OCI-M2 (cell line): Measurements from ENCODE around the gene CNKSR3.

ENCODE experiments used
- DNase-seq: peaks from one replicate; lab custom pipeline; 2025; ENCODE audit not compliant: unreplicated experiment; lab: John Stamatoyannopoulos, UW

The CNKSR3 gene

DNA sequence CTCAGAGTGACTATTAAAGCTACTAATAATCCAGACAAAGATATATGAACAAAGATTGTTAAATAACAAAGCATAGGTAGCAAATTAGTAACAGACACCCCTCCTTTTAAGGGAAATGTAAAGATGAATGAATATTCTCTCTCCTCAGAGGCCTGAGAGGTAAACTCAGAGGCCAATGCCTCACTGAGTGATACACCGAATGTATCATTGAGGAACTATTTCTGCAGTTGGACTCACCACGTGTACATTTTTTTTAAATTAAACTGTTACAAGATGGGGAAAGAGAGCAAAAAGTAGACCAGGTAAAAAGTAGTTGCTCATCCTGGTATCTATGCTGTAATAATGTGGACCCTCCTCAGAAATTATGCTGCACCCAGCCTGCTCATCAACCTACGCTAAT lies 81.6 kb downstream of the CNKSR3 start:
- no peak for DNase-seq

DNA sequence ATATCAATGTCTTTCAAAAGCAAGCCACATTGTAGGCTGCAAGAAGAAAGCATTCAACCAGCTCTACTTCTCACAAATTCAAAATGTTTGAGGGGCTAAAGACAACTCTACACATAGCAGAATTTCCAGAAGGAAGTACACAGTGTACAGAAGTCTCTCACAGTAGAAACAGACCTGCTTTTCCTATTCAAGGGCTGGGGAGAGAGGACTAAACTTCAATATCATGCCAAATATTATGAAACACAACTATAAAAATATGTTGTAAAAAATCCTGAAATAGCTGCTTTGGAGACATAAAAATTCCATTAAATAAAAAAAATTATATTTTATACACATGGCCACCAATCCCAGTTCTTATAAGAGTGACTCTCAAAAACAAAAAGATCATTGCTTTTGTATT lies 83.0 kb downstream of the CNKSR3 start:
- DNase-seq: no peak

DNA sequence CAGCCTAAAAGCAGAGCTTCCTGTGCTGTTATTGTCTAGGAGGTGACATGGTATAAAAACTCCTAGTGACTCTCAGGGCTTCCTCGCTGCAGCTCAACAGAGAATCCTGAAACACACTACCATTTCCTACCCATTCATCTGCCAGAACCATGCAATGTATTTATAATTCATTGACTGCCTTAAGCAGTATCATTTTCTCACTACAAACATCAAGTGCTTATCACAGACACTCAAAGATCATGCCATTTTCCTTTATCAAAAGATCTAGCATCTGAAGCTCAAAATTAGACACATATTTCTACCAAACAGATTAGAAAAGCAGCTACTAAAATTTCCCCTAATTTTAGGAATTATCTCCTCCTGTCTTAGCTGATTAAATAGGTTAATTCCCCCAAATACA lies 83.5 kb downstream of the CNKSR3 start:
- no peak for DNase-seq

DNA sequence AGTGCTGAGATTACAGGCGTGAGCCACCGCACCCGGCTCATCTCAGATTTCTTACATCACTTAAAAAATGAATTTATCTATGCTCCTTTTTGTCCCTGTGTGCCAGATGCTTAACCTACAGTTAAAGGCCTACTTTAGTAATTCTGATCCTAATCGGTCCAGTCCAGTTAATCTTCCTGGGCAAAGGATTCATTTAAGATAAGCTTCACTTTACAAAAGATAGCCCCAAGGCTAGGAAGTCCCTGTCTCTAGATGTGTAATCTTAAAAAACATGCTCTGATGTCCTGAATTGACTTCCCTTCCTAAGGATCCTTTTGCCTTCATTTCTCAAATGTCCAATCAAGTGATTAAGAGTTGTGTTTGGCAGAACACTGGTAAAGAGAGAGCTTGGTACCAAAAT lies 85.5 kb downstream of the CNKSR3 start:
- DNase-seq: no peak

DNA sequence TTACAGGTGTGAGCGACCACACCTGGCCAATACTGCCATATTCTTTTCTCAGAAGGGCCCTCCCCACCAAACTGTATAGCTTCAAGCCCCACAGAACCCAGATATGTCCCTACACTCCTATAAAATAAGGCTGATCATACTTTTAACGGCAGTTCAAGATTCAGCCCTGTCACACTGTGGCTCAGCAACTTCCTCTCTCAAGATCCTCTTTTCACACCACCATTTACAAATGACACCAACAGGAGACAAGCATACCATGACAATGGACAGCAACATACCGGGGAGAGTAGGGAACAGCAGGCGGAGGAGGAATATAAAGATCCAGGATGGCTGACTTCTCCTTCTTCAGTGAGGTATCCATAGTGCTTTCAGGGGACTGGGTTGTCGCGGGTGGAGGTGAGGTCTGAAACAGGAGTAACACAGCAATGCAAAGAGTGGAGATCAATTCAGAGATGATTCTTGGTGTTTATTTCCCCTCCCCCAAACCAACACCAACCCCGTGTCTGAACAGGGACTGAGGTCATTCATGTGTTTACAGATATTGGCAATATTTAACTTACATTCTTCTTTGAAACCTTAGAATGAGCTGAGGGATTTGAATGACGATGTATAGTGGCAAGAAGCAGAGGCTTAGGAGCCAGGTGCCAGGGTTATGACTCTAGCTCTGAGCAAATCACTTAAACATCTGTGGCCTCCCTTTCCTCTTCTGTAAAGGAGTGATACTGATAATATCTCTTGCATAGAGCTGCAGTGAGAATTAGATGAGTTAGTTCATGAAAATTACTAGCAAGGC lies 96.3 kb downstream of the CNKSR3 start:
- no peak for DNase-seq

DNA sequence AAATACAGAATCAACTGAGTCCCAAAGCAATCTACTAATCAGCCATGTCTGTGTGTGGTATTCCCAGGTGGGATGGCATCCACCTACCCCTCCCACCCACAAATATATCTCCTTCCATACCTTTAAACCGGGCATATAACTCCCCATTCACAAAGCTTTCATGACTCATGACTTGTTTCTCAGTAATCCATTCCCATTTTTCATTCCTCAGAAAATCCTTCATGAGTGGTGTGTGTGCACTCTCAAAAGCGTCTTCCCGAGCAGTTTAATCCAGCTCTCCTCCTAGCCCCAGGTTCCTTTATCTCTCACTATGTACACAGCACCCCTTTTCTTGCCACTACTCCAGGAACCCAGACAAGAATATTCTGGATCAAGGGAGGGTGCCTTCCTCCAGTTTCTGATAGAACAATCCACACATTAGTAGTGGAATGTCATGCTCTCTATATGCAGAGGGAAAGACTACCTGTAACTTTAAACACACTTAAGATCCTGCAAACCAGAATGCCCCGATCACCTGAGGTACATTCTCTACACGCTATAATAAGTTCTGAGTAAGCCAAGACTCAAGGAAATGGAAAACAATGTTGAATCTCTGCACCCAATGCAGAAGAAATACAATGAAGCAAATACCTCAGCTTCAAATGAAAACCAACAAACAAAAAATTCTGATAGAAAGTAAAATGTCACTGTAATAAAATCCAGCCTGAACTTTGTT lies 98.2 kb downstream of the CNKSR3 start:
- no peak for DNase-seq

DNA sequence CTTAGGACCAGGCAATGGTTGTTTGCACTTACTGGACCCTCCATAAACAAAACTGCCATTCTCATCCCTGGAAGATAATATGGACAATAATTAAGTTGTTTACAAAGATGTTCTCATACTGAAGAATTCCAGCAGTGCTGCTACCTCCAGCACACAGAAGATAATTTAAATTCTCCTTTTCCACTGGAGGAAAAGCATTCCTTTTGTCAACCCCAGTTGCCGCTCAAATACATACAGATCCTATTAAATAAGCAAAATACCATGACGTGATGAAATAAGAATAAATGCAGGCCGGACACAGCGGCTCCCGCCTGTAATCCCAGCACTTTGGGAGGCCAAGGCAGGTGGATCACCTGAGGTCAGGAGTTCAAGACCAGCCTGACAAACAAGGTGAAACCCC lies 99.4 kb downstream of the CNKSR3 start:
- no peak for DNase-seq

DNA sequence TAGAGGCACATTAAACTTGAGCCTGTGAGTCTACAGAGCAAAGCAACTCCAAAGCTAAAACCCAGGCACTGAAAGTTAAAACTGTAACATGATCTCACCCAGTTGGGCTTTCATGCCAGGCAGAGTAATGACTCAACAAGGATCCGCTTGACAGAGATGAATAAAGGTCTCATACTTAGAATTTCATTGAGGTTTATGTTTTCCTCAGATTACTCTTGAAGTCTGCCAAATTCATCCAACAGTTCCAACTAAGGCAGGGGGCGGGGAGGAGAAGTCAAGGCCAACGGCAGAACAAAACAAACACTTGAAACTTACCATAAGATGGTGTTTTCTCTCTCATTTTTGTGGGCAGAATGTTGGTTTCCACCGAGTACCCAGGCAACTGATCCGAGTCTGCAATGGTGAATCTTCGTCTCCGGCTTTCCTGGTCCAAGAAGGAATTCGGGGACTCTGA lies 99.8 kb downstream of the CNKSR3 start:
- no peak for DNase-seq

DNA sequence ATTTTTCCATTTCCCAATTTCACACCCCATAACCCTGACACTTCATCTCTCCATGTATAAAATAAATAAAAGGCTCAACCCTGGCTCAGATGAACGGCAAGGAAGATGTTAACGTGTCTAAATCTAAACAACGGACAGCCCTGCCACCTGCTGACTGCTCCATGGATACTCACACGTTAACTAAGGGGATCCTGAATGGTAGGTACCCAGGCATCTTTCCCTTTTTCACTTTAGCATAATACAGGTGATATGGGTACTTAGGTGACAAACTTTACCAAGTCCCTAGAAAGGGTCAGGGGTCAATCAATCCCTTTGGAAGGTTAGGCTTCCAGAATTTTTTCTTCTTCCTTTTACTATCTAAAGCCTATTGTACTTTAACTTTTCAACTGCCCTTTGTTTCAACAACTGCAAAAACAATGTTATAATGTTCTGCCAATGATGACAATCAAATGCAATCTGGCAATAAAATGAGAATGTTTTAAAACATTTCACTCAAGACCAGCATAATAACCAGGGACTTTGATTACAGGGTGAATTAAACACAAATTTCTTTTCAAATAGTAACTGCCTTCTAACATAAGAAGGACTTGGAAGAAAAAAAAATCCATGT lies 101.5 kb downstream of the CNKSR3 start:
- no peak for DNase-seq

DNA sequence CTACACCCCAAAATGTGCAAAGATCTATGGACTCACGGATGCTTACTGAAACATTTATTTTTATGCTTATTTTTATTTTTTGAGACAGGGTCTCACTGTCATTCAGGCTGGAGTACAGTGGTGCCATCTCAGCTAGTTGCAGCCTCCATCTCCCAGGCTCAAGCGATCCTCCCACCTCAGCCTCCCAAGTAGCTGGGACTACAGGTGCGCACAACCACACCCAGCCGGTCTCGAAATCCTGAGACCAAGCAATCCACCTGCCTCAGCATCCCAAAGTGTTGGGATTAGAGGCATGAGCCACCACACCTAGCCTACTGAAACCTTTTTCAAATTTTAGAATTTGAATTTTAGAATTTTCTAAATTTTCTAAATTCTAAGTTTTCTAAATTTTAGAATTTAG lies 103.0 kb downstream of the CNKSR3 start:
- no peak for DNase-seq

DNA sequence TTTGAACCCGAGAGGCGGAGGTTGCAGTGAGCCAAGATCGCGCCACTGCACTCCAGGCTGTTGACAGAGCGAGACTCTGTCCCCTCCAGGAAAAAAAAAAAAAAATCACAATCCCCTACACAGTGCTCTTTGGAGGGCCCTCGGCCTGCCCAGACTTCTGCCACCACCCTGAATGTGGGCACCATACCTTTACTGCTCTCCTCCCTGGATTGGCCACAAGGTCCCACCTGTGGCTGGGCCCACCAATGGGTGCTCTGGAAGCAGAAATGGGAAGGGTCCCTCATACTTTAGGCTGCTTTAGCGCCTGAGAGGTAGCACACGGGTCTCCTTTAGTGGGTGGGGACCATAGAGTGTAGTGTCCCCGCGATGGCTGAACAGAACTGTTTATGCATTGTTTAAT lies 103.6 kb downstream of the CNKSR3 start:
- DNase-seq: no peak

DNA sequence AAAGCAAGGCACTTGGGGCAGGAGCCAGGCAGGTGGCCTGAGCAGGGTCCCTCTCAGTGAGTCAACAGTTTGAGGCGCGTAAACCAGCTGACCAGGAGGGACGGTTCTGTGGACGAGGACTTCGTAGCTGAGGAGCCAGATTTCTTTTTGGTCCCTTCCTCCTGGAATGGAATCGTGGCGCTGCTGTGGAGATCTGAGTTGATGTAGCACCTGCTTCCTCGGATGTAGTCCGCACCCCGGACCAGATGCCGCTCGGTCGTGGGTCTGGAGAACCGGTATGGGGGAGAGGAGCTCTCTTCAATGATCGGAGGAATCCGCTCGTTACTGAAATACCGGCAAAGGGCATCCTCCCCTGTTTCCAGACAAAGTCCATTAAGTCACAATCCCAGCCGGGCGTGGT lies 104.2 kb downstream of the CNKSR3 start:
- DNase-seq: no peak

DNA sequence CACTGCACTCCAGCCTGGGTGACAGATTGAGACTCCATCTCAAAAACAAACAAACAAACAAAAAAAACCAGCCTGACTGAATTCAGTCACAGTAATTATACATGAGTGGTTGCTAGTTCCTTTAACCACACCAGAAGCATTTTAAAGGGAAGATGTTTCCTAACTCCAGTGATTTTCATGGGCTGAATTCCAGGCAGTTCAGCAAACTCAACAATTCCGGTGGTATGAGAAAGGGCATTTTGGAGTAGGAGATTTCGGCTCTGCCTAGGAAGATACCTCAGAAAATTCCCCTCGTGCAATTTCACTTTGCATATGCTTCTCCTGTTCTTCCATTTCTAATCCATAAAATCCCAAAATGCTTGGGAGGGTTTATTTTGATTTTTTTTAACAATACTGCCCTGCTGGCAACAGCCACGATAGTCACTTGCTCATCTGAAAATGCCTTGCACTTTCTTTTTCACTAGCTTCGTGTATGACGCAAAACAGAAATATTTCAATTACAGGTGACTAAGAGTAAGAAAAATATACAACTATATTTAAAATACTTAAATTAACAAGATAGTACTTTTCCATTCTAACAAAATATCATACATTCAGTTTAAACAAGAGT lies 105.6 kb downstream of the CNKSR3 start:
- no peak for DNase-seq

DNA sequence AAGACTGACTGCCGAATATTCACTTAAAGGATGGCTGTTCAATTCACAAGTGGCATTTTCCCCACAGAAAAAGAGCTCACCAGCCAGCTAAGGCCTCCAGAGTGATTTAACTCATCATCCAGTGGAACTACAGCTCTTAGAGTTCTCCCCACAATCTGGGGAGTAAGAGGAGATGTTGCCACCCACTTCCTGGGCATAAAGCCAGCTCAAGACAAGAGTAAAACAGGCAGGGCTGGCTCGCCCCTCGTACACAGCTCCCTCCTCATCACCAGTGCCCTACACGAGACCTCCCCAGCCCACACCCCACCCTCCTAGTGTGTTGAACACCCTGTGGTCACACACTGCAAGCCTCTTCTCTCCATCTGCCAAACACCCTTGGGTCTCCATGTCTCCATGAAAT lies 106.7 kb downstream of the CNKSR3 start:
- no peak for DNase-seq

DNA sequence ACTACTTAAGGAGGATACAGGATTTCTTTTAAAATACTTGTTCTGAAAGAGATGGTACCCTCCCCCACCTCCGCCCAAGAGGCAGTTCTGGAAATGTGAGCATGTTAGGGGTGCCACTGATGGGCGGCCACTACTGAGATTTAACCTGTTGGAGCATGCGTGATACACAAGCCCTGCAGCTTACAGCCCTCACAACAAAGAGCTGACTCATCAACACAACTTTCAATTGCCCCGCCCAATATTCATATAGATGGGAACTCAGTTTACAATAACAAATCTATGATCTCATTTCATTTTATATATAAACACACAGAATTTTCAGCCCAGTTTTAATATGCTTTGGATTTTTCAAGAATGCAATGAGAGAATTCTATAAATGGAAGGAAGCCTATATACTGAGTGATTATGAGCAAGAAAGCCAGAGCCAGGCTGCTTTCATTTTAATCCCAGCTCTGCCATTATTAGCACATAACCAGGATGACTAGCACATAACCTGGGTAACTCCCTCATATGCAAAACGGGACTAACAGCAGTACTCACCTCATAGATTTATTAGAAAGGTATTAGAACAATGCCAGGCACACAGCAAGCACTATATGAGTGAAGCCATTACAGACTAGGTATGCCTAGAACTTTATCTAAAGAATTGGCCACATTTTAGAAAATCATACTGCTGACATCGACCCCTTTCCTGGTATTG lies 108.3 kb downstream of the CNKSR3 start:
- DNase-seq: no peak

DNA sequence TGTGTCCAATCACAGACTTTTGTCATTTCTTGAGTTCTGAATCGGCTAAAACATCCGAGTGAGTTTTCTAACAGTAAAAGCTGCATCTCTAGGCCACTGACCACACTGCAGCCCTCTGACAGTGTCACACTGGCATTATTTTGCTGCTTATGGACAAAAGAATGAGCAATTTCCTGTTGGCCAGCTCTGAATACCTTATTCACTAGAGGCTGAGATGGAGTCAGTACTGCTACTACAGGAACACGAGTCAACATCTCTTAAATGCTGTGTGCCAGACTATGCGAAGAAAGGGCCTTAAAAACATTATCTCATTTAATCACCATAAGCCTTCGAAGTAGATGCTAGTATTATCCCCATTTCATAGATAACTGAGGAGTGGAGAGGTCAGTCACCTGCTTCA lies 111.4 kb downstream of the CNKSR3 start:
- DNase-seq: no peak

DNA sequence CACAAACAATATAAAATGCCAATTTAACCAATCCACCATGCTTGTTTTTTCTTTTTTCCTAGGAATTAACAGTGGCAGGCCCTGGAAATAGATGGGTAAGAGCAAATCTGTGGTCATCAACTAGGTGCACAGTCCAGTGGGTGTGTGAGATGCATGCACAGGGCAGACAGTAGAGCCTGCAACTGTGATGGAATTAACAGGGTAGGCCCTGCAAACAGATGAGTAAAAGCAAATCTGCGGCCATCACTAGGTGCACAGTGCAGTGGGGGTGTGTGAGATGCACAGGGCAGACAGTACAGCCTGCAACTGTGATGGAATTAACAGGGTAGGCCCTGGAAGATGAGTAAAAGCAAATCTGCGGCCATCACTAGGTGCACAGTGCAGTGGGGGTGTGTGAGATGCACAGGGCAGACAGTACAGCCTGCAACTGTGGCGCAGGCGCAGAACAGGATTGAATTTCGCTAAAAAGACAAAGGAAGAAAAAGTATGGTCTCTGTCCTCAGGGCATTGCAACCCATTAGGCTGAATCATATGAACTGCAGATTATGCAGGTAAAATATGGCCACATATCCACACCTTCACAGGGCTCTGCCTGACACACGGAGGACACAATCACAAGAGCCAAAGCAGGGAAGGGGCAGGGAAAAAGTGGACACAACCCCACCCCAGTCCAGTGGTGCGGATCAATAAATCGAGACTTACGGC lies 112.8 kb downstream of the CNKSR3 start:
- DNase-seq: no peak

DNA sequence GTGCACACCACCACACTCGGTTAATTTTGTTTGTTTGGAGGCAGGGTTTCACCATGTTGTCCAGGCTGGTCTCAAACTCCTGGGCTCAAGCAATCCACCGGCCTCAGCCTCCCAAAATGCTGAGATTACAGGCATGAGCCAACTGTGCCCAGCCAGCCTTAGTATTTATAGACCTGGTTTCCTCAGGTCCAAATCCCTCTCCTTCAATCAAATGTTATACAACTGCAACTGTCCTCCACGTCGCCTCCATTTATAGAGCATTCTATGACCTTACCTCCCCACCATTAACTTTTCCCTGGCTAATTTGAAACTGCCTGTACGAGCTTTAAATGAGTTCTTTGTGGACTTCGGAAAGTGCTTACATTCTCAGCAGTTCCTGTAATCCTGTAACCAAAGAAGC lies 114.6 kb downstream of the CNKSR3 start:
- DNase-seq: no peak

DNA sequence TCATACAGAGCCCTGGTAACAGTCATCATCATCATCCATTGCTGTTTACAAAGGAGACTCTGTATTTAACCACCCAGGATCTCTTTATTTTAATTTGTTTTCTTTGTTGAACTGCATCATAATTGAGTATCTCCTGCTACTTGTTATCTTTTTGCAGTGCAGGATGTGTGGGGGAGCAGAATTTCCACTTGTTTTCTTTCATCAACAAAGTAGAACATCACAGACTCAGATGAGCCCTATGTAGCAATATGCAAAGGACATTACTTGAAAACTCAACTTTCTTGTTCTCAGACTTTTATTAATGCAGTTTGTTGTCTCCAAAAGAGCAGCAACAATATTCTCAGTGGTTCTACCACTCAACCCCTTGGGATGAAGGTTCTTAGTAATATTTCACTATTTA lies 115.2 kb downstream of the CNKSR3 start:
- DNase-seq: no peak

DNA sequence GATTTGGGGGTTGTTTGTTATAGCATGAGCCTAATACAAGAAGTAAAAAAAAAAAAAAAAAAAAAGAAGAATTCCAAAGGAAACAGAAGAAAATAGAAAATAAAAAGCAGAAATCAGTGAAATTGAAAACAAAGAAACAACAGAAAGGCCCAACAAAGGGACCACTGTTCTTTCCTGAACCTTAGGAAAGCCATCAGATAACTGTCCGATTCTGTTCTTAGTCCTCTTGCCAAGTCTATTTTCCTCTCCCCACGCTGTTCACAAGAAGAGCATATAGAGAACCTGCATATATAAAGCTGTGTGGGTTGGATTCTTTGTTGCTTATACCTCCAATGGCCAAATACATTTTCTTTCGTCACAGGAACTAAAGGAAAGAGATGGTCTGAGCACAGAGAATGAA lies 115.9 kb downstream of the CNKSR3 start:
- DNase-seq: no peak

DNA sequence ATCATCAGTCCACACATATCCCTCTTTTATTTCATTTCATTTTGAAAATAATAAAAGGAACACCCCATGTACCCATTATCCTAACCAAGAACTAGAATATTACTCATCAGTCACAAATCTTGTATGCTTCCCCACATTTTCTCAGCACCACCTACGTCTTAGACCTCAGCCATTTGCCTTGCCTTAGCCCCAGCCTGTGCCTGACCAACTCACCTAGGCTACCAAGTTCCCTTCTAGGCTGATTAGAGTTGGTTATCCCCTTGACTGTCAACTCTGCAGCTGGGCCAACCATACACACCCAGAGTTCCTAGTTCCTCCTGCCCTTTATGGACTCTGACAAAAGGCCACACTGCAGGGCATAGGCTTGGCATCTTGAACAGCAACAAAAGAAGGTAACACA lies 120.5 kb downstream of the CNKSR3 start:
- no peak for DNase-seq
